WERI-Rb-1 (cell line): Measurements from ENCODE around the gene CNIH1.
"Not testable (repeated sequence)": the region's sequence is repeated elsewhere in the genome, so short reads cannot be mapped to it uniquely, and the experiment has no call there.

Source experiments
- DNase-seq: peaks from one replicate; pipeline ENCODE4 v3.0.0-alpha.2; 2020
- H3K27ac ChIP-seq: fragments of 250-450 bp; sonication (Bioruptor Pico); 2 replicates; pipeline ENCODE4 v1.5.1; 2020; ENCODE audit warnings: mild to moderate bottlenecking, moderate library complexity
- H3K27me3 ChIP-seq: fragments of 250-450 bp; sonication (Bioruptor Pico); 2 replicates; pipeline ENCODE4 v1.5.1; 2021; ENCODE audit warnings: mild to moderate bottlenecking, low read depth, moderate library complexity; ENCODE audit not compliant: insufficient read depth, severe bottlenecking
- H3K36me3 ChIP-seq: fragments of 250-450 bp; sonication (Bioruptor Pico); 2 replicates; pipeline ENCODE4 v1.5.1; 2020; ENCODE audit warnings: mild to moderate bottlenecking, moderate library complexity
- H3K4me3 ChIP-seq: 2 replicates; pipeline ENCODE4 v1.5.1; 2011; ENCODE audit warnings: low read depth, mild to moderate bottlenecking, control low read depth, low read length
- H3K9me3 ChIP-seq: fragments of 250-450 bp; sonication (Bioruptor Pico); 2 replicates; pipeline ENCODE4 v1.5.1; 2021; ENCODE audit warnings: mild to moderate bottlenecking, moderate library complexity; ENCODE audit not compliant: severe bottlenecking
- CTCF ChIP-seq: IDR thresholded peaks from 2 replicates; pipeline ENCODE4 v1.5.1; 2011; ENCODE audit warnings: low read depth, mild to moderate bottlenecking, control low read depth, inconsistent platforms, low read length

Gene CNIH1

GRCh38 chr14:54420478-54421142 is 20.6 kb downstream of the CNIH1 start:
- Histone ChIP-seq H3K27me3 (no peaks in the 10 kb centered on the region), H3K9me3 (no peaks in the 10 kb centered on the region), H3K36me3 (peaks cover 42% of the 10 kb centered on the region), H3K4me3 (no peak overlapping the region), H3K27ac (no peak overlapping the region)
- peak; percentile 55 for DNase-seq
- TF ChIP-seq CTCF, result peak; percentile 59

- no peak for TF ChIP-seq CTCF
- Histone ChIP-seq H3K27me3 (no peaks in the 10 kb centered on the region), H3K27ac (no peak overlapping the region), H3K36me3 (peaks cover 67% of the 10 kb centered on the region), H3K4me3 (no peak overlapping the region), H3K9me3 (no peaks in the 10 kb centered on the region)
- DNase-seq, result no peak
These were observed 29.8 kb downstream of the CNIH1 start for GRCh38 chr14:54411371-54411770.

GRCh38 chr14:54410215-54410614 is 31.0 kb downstream of the CNIH1 start:
- peaks cover 63% of the 10 kb centered on the region for H3K36me3 ChIP-seq
- no peaks in the 10 kb centered on the region for H3K9me3 ChIP-seq
- no peak for TF ChIP-seq CTCF
- DNase-seq, result no peak
- H3K4me3 ChIP-seq, result no peak overlapping the region
- H3K27me3 ChIP-seq, result no peaks in the 10 kb centered on the region
- H3K27ac ChIP-seq, result no peak overlapping the region

- not testable (repeated sequence) for H3K4me3 ChIP-seq, H3K27ac ChIP-seq, H3K9me3 ChIP-seq, DNase-seq, H3K27me3 ChIP-seq
- H3K36me3 ChIP-seq, result peaks cover 63% of the 10 kb centered on the region
These were observed 37.7 kb downstream of the CNIH1 start for GRCh38 chr14:54403401-54404005.

GRCh38 chr14:54399560-54399959 is 41.6 kb downstream of the CNIH1 start:
- Histone ChIP-seq H3K4me3 (no peak overlapping the region), H3K27me3 (no peaks in the 10 kb centered on the region), H3K36me3 (peaks cover 42% of the 10 kb centered on the region), H3K9me3 (peaks cover 4% of the 10 kb centered on the region), H3K27ac (peak overlapping the region; percentile 7; the same call in 1 of the 2 replicates)
- no peak for DNase-seq
- no peak for TF ChIP-seq CTCF

- Histone ChIP-seq H3K36me3 (peaks cover 25% of the 10 kb centered on the region), H3K9me3 (peaks cover 4% of the 10 kb centered on the region), H3K27me3 (no peaks in the 10 kb centered on the region), H3K4me3 (peak within 1 kb of the TSS; percentile 48), H3K27ac (peak within 1 kb of the TSS; percentile 96)
- peak; percentile 98 for DNase-seq
- TF ChIP-seq CTCF, result peak; percentile 29; the same call in 1 of the 2 replicates
These were observed 44.5 kb downstream of the CNIH1 start, which contains the start of gene CDKN3 for GRCh38 chr14:54396493-54397335. CDKN3 (plus strand) TSS chr14:54397007; CDS start chr14:54397069, 62 bp downstream.
